CD4-positive, alpha-beta T cell treated with Interleukin-15 for 1 hour (primary cell): Measurements from ENCODE around the gene GMPR2.
"Not testable (repeated sequence)": the region's sequence is repeated elsewhere in the genome, so short reads cannot be mapped to it uniquely, and the experiment has no call there.

Experiments
- DNase-seq: peaks from one replicate; pipeline ENCODE4 v3.0.0-alpha.2; 2020

Gene GMPR2

GRCh38 chr14:24203249-24203886 is 29.4 kb upstream of the GMPR2 start:
- DNase-seq: not testable (repeated sequence)

GRCh38 chr14:24204163-24205146 is 28.3 kb upstream of the GMPR2 start:
- DNase-seq: no peak

- no peak for DNase-seq
These were observed 26.2 kb upstream of the GMPR2 start for GRCh38 chr14:24206260-24207103.

- peak; percentile 34 for DNase-seq
These were observed 25.6 kb upstream of the GMPR2 start for GRCh38 chr14:24207104-24207551.

- no peak for DNase-seq
These were observed 25.1 kb upstream of the GMPR2 start for GRCh38 chr14:24207625-24208024.

DNA sequence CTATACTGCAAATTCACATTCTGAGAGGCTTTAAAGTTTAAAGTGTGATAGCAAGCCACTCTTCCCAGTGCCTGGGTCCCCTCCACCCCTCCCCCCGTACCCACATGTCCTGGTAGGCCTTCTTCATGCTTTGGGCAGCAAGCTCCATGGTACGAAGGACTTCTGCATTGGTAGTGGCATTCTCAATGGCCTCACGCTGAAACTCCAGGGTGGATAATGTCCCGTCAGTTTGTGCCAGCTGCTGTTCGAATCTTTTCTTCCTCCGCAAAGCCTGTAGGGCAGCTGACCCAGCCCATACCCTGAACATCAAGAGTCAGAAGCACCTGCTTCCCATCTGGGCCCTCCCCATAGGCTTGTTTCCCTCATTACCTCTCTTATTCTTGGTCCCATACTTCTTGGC is 21.4 kb upstream of the GMPR2 start:
- DNase-seq: no peak

GRCh38 chr14:24212924-24213865 is 19.5 kb upstream of the GMPR2 start, which contains the start of gene CHMP4A:
TSS of gene CHMP4A (minus strand) at chr14:24213488. CDS start at chr14:24213439, 49 bp downstream.
- DNase-seq: peak; percentile 97

GRCh38 chr14:24213866-24214662 is 18.7 kb upstream of the GMPR2 start:
- DNase-seq: no peak

DNA sequence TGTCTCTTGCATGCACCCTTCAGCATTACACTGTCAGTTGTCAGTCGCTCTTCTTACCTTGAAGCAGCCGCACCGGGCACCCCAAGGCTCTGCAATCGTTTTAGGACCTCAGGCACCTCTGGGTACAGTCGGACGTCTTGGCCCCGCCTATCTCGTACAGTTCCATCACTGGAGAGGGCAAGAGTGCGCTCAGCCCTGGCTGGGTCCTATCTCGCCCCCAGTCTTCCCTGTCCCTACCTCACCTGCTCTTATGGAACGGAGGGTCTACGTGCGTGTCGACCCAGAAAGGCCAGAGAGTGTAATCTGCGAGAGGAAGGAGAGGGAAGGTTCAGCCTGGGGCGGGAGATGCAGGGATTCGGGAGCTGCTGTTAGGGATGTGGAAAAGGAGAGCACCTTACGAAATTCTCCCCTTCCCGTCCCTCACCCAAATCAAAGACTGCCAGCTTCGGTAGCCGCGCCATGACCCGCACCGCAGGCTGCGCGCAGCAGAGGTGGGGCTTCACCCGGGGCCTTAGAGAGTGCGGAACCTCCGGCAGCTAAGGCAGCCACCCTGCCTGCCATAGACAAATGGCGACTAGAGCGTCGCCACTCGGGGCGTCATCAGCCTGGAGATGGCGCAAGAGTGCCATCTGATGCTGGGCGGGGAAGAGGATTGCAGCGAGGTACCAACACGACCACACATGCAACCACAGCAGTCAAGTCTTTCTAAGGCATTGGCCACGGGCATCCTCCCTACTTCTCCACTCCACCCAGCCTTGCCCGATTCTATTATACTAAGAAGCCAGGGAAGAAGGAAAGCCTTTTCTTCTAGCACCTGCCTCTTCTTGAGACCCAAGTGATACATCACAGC is 17.0 kb upstream of the GMPR2 start, which contains the start of gene MDP1:
TSS of gene MDP1 (minus strand) at position 572 of the 850 bp plus-strand sequence. CDS start at position 461, 111 bp downstream.
- DNase-seq: peak; percentile 91

DNA sequence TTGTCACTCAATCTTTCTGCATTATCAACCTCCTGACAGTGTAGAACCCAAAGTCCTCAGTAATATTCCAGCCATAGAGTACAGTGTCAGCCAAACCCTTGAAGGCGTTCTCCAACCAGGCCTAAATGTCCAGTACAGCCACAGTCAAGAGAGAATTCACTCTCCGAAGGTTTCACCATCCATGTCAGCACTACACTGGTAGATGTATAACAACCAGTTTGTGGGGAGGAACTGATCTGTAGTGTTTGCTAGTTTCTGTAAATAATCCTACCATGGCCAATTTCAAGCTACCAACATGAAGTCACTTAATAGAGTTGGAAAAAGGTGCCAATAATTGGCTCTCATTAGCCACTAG is 16.4 kb upstream of the GMPR2 start:
- DNase-seq: no peak

- DNase-seq: not testable (repeated sequence)
These were observed 15.9 kb upstream of the GMPR2 start for GRCh38 chr14:24216876-24217275.

DNA sequence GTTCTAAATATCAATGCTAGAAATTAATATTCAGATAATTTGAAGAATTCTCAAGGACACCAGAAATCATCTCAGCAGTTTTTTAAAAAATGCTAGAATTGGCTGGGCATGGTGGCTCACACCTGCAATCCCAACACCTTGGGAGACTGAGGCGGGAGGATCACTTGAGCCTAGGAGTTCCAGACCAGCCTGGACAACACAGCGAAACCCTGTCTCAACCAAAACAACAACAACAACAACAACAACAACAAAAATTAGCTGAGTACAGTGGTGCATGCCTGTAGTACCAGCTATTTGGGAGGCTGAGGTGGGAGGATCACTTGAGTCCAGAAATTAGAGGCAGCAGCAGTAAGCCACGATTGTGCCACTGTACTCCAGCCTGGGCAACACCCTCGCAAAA is 13.6 kb upstream of the GMPR2 start:
- no peak for DNase-seq

GRCh38 chr14:24219521-24219920 is 13.2 kb upstream of the GMPR2 start:
- DNase-seq: no peak

DNA sequence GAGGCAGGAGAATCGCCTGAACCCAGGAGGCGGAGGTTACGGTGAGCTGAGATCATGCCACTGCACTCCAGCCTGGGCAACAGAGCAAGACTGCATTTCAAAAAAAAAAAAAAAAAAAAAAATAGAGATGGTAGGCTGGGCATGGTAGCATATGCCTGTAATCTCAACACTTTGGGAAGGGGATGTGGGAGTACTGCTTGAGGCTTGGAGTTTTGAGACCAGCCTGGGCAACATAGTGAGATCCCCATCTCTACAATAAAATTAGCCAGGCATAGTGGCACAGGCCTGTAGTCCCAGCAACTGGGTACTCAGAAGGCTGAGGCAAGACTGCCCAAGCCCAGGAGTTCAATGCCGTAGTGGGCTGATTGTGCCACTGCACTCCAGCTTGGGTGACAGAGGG is 9.7 kb upstream of the GMPR2 start:
- not testable (repeated sequence) for DNase-seq

- DNase-seq: no peak
These were observed 8.1 kb upstream of the GMPR2 start for GRCh38 chr14:24224618-24225071.

GRCh38 chr14:24226473-24226872 is 6.3 kb upstream of the GMPR2 start:
- DNase-seq: no peak

GRCh38 chr14:24228902-24229301 is 3.8 kb upstream of the GMPR2 start:
- no peak for DNase-seq

- no peak for DNase-seq
These were observed 1.2 kb upstream of the GMPR2 start for GRCh38 chr14:24231263-24232120.
